GM18861 (cell line): ENCODE results near the gene KCNA5.

Source experiments
- ATAC-seq: cut with Tn5 transposase; IDR thresholded peaks from one replicate; pipeline ENCODE4 v1.9.1; 2021; ENCODE audit not compliant: unreplicated experiment

The KCNA5 gene

DNA sequence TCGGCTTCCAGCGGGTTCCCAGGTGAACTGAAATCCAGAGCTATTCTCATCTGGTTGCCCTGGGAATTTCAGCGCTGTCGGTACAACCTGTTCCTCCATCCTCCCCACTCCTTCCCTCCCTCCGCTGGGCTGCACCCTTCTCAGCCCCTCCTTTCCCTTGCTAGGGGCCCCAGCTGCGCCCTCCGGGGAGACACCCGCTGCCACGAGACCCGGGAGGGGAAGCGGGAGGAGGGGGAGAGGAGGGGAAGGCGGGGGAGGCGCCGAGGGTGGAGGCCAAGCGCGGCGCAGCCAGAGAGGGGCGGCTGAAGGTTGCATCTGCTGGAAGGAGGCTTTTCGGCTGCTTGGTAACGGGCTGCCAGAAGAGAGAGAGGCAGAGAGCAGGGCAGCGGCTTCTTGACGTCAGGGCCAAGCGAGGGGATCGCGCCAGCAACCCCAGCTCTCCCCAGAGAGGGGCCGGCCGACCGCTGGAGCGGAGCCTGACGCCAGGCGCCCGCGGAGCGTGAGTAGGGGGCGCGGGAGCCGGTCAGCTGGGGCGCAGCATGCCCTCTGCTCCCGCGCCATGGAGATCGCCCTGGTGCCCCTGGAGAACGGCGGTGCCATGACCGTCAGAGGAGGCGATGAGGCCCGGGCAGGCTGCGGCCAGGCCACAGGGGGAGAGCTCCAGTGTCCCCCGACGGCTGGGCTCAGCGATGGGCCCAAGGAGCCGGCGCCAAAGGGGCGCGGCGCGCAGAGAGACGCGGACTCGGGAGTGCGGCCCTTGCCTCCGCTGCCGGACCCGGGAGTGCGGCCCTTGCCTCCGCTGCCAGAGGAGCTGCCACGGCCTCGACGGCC, at the start of gene KCNA5:
Gene KCNA5, plus strand, starts transcription at position 291 of the 831 bp plus-strand sequence. Its CDS starts 269 bp downstream, at position 560.
- no peak for ATAC-seq

GRCh38 chr12:4994622-4995021, 49.1 kb upstream of the KCNA5 start:
- no peak for ATAC-seq

- no peak for ATAC-seq
Measured at GRCh38 chr12:4996714-4997113, 47.0 kb upstream of the KCNA5 start.

DNA sequence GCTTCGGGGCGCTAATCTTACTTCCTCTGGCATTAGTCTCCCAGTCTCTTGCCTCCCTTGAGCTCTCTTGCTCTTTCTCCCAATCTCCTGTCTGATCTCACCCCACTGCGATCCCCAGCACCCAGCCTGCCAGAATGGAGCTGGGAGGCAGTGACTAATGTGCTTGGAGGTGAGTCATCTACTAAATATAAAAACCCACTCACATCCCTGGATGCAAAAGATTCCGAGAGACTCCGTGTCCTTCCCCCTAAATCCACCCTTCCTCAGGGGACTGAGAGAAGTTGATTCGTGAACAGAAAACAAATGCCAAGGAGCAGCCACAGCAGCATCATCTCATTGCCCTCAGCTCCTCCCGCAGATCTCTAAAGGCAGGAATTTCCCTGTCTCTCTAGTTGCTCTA, 45.7 kb upstream of the KCNA5 start:
- ATAC-seq = no peak

DNA sequence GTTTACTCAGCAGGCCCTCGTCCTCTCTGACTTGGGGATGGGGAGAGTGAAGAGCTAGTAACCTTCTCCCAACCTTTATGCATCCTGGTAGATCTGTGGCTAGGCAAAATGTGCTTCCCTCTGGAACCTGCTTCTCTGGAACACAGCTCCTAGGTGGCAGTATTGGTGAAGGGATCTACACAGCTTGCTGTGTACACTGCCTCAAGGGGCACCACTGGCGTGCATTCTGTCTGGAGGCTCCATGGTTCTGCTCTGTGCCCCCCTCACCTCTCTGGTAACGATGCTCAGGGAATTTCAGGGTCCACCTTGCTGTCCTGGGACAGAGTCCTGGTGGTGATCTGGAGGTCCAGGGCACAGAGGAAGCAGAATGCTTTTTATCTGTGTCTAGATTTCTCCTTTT, 43.5 kb upstream of the KCNA5 start:
- no peak for ATAC-seq

DNA sequence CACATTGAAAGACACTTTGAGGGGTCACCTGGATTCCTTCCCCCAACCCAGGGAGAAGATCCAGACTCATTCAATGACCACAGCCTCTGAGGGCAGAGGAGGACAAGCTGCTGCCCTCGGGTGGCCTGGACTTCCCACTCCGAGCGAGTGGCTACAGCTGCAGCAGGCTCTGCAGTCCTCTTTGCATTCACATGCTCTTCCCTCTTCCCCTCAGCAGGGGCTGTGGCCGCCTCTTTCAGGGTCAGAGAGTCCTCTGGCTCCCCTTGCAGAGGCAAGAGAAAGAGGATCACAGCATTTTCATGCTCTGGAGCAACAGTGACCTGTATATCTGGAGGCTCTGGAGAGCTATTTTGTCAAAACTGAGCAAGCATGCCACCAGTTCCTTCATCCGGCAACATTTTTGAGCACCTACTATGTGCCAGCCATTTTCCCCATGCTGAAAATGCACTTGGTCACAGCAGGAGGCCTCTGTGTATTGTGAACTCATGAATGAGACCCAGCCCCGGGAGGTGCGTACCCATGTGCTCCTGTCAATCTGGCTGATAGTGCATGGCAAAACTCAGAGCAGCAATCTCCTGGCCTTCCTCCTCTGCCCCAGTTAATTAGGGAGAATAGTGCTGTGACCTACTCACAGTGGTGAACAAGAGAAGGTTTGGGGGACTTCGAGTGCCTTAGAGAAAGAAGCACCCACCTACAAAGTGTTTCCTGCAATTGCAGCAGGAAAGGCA, 42.9 kb upstream of the KCNA5 start:
- ATAC-seq = no peak

DNA sequence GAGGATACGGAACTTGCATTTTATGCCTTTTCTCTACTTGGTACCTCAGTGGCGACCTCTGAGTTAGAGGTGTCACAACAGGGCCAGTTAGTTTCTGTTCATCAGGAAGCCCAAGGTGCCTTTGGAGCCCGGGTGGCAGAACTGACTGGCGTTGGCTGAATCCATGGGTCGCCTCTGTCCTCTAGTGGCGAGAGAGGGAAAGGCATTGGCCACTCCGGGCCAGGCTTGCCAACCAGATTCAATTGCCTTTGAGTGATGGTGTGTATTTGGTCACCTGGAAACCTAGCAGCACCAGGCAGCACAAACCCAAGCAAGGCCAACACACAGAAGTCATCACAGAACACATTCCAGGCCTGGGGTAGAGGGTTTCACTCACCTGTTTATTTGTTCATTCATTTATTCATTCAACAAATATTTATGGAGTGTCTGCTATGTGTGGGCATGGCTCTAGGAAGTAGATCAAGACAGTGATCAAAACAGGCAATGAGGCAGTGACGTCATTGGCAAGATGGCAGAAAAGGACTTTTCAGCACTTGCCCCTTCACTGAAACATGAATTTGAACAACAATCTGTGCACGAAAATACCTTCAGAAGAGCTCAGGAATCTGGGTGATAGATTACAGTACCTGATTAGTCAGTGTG, 40.5 kb upstream of the KCNA5 start:
- ATAC-seq = no peak

DNA sequence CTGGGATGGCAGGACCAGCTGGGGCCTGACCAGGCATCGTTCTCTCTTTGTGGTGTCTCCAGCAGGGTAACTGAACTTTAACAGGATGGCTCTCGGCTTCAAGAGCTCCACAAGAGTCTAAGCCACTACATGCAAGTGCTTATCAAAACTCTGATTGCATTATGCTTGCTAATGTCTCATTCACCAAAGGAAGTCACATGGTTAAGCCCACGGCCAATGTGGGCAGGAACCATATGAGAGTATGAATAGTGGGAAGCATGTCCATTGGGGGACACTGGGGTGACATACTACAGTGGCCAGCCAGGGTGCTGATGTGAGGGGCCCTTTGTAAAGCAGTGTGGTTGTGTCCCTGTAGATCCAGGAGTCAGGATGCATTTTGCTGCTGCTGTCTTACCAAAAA, 35.0 kb upstream of the KCNA5 start:
- ATAC-seq = no peak

- no peak for ATAC-seq
Measured at GRCh38 chr12:5010151-5010550, 33.5 kb upstream of the KCNA5 start.

GRCh38 chr12:5012337-5012736, 31.3 kb upstream of the KCNA5 start:
- ATAC-seq = no peak

DNA sequence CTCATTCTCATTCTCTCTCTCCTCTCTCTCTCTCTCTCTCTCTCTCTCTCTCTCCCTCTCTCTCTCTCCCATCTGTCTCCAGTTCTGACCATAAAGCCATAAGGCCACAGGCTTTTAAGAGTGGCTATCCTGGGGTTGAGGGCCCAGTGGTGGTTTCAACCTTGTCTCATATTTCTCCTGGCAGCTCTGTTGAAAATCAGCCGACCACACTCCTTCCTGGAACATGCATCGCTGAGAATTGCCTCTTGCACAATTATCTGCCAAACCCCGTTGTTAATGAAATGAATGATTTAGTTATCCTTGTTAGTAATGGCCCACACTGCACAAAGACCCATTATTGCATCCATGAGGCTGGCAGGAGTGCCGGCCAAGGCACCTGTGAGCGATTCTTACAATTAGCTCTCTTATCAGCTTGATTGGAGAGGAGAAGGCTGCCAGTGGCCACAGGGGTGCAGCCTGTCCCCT, 30.4 kb upstream of the KCNA5 start:
- ATAC-seq = no peak

DNA sequence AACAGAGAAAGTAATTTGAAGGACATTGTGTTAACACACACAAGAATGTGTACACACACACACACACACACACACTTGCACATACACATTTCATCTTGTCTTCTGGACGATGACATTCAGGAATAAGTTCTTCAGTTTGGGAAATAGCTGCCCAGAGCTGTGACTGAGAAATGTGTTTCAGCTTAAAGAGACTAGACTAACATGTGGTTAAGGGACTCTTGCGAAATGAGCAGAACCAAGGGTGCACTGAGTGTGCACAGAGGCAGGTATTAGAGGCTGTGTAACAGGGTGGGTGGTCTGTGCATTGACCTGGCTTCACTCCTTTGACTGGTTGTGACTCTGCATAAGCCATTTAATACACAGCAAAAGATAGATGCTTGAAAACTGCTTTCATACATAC, 29.4 kb upstream of the KCNA5 start:
- no peak for ATAC-seq

- no peak for ATAC-seq
Measured at GRCh38 chr12:5015711-5016492, 27.8 kb upstream of the KCNA5 start.

GRCh38 chr12:5016526-5016925, 27.2 kb upstream of the KCNA5 start:
- no peak for ATAC-seq

GRCh38 chr12:5017638-5018348, 25.9 kb upstream of the KCNA5 start:
- no peak for ATAC-seq

DNA sequence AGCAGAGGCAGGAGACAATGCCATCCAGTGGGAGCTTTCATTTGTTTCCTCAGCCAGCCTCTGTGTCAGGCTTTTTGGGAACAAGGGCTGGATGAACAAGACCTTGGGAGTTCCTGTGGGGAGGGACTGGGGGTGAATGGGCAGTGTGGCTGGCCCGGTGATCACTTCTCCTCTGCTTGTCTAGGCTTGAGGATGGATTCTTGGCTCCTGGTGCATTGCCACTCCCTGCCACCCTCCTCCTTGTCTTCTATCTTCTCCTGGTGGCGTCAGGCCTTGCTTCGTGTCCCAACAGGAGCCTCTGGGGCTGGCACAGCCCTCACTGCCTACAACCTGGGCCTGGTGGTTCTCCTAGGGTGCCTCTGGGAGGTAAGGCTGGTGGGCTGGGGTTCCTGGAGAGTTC, 25.0 kb upstream of the KCNA5 start:
- no peak for ATAC-seq

DNA sequence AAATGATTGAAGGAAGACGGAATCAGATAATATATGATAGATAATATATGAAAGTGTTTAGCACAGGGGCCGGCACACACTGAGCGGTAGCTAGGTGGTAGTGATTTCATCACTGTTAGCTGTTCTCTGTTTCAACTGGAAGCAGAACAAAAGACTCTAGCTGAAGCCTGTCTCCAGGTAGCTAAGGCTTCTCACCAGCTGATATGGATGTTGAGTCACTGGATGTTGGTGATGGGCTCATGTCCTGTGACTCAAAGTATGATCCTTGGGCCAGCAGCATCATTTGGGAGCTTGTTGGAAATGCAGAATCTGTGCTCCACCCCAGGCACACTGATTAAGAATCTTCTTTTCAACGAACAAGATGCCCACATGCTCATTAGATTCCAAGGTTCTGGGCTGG, 21.7 kb upstream of the KCNA5 start:
- ATAC-seq = no peak

DNA sequence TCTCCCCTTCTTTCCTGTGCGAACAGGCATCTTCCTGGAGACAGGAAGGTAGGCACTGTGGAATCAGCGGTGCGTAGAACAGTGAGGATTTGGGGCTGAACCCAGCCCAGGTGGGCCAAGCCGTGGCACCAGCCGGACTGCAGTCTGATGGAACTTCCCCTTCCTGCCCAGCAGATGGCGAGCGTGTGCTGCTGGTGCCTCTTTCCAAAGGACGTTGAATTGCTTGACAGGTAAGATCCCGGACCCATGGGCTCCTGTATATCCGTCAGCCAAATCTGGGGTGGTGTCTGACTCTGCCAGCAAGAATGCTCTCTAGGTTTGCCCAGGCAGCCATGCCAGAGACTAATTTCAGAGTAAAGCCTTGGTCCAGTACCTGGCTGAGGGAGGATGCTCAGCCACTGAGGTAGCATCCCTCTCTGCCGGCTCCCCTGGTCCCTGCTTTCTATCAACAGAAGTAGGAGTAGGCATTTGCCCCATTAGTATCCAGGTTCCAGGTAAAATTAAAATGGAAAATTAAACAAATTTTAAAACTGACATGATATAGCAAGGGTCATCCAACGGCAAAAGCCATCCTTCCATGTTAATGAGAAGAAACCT, 21.1 kb upstream of the KCNA5 start:
- ATAC-seq = no peak

- ATAC-seq = no peak
Measured at GRCh38 chr12:5023842-5024241, 19.8 kb upstream of the KCNA5 start.

DNA sequence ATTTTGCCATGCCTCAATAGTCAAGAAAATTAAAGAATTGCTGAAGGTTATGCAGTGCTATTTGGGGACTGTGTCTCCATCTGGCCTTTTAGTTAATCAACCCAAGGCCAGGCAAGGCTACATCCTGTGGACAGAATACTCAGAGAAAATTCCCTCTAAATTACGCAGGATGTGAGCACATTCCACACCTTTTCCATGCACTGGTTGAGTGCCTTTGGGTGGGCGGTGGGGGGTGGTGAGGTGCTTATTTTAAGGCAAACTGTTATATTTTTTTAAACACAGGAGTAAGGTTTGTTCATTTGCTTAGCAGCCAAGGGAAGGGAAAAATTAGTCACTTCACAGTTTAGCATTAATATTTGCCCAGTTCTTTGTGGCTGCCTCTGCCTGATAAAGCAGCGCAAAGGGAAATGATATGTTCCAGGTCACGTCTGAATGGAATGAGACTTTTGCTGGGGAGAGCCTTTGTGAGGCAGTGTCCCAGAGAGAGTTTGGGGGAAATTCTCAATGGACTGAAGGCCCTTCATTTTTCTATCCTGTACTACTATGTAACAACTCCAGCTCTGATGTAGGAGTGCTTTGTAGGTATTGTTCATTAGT, 17.2 kb upstream of the KCNA5 start:
- ATAC-seq = no peak
